ENCODE measurements around the gene UNK. TPM values are rescaled to one million over a fixed set of nuclear protein-coding genes. Genes with fewer than 3 reads are reported as not detected.

Gene UNK
- total and polyA plus RNA-seq, 2 donors (not counting 1 experiment from before 2014, with no cell fraction given) = 35.5 to 70.3 TPM

- H2AFZ ChIP-seq (ENCODE audit: insufficient read depth, low read depth, low read length, poor library complexity, severe bottlenecking) = no peak overlapping the region
- no peaks in the 10 kb centered on the region for H4K20me1 ChIP-seq (ENCODE audit: control insufficient read depth, insufficient read depth, low read length, poor library complexity, severe bottlenecking)
- intact Hi-C loops (cut with micrococcal nuclease) = loop anchor here (5.0 kb wide), 1 partner anchor 32 kb away; the partner anchor contains the start of gene UNC13D
- peaks cover 0 to 7% (median 1%) of the 10 kb centered on the region in 4 experiments for H3K27me3 ChIP-seq (replicated peaks in 1 of 4; ENCODE audit: control extremely low read depth in 1 of 4, control insufficient read depth in 3 of 4, insufficient read depth in 4 of 4, low read length in 3 of 4)
- Mint-ChIP-seq H3K9me3 (ENCODE audit: insufficient read depth) (no peaks in the 10 kb centered on the region), H3K27ac (no peak overlapping the region), H3K27me3 (no peaks in the 10 kb centered on the region), H3K4me1 (peaks cover 31% of the 10 kb centered on the region), H3K4me3 (no peak overlapping the region)
- WGBS (ENCODE audit: insufficient coverage) = 96% methylated on average over 33 of the region's 38 CpGs
- H3K36me3 ChIP-seq (replicated peaks in 1 of 2; ENCODE audit: control extremely low read depth in 1 of 2, control insufficient read depth in 1 of 2, extremely low read depth in 1 of 2, insufficient read depth in 2 of 2, low read length in 1 of 2) = no peaks in the 10 kb centered on the region
- H3K9me3 ChIP-seq (ENCODE audit: control extremely low read depth in 1 of 3, control insufficient read depth in 2 of 3, insufficient read depth in 1 of 3, low read length in 2 of 3) = no peaks in the 10 kb centered on the region
- ChIA-PET CTCF (interaction anchor here (1.6 to 5.6 kb wide), 4 partner anchors 15 to 29 kb away, joined by 10 to 52 read pairs (median 24); partner anchors contain the start of genes TRIM65 and WBP2), POLR2A (interaction anchor here (0.6 to 2.0 kb wide), 5 partner anchors 10 to 96 kb away, joined by 3 to 12 read pairs (median 5); partner anchors contain the start of gene TRIM65)
- no peaks in the 10 kb centered on the region for H3K79me2 ChIP-seq (ENCODE audit: control insufficient read depth, insufficient read depth, low read length)
- TF ChIP-seq CTCF (IDR thresholded peaks at IDR 0.05) = no peak
- no peak for TF ChIP-seq EZH2 (IDR thresholded peaks at IDR 0.05; ENCODE audit: borderline replicate concordance, insufficient read depth, low read depth, low read length, poor library complexity, severe bottlenecking)
- H3K9ac ChIP-seq (ENCODE audit: low read length) = no peak overlapping the region
- H3K4me2 ChIP-seq (replicated peaks; ENCODE audit: low read depth, low read length, poor library complexity, severe bottlenecking) = no peak overlapping the region
- no peak overlapping the region for H3K4me3 ChIP-seq (ENCODE audit: control extremely low read depth in 1 of 5, extremely low read depth in 1 of 5, insufficient read depth in 1 of 5, low read depth in 2 of 5, low read length in 4 of 5)
- ATAC-seq (ENCODE audit: low read depth) (no peak), DNase-seq (no peak)
- H3K4me1 ChIP-seq (ENCODE audit: control insufficient read depth in 2 of 2, insufficient read depth in 2 of 2, low read length in 2 of 2) = peaks cover 30 to 44% of the 10 kb centered on the region in 2 donors
- H3K27ac ChIP-seq (ENCODE audit: low read length in 2 of 2) = no peak overlapping the region
Observed at GRCh38 chr17:75874323-75875181, 89.9 kb downstream of the UNK start.

Other genes starting within 250 kb of the UNK start
- 452 and 460 TPM in 2 replicates for gene MYO15B, start 197.0 kb upstream of the UNK start, total RNA-seq
- gene MYO15B, start 197.0 kb upstream of the UNK start, polyA plus RNA-seq = 619 and 1,019 TPM in 2 replicates
- gene SMIM5, start 151.4 kb upstream of the UNK start, total RNA-seq = 0.61 and 0.62 TPM in 2 replicates
- gene SMIM5, start 151.4 kb upstream of the UNK start, polyA plus RNA-seq = 4.9 and 7.6 TPM in 2 replicates
- 56.6 and 58.5 TPM in 2 replicates for gene RECQL5, start 117.7 kb upstream of the UNK start, total RNA-seq
- gene RECQL5, start 117.7 kb upstream of the UNK start, polyA plus RNA-seq = 40.3 and 70.5 TPM in 2 replicates
- 148 and 174 TPM in 2 replicates for gene SAP30BP, start 117.5 kb upstream of the UNK start, total RNA-seq
- 143 and 189 TPM in 2 replicates for gene SAP30BP, start 117.5 kb upstream of the UNK start, polyA plus RNA-seq
- 0.81 and 1.1 TPM in 2 replicates for gene ITGB4, start 63.3 kb upstream of the UNK start, total RNA-seq
- 0.12 and 0.27 TPM in 2 replicates for gene ITGB4, start 63.3 kb upstream of the UNK start, polyA plus RNA-seq
- gene GALK1, start 19.6 kb upstream of the UNK start, total RNA-seq = 29.8 and 33.9 TPM in 2 replicates
- gene GALK1, start 19.6 kb upstream of the UNK start, polyA plus RNA-seq = 25.7 and 37.4 TPM in 2 replicates
- 107 and 114 TPM in 2 replicates for gene UNC13D, start 59.6 kb downstream of the UNK start, total RNA-seq
- 78.2 and 101 TPM in 2 replicates for gene UNC13D, start 59.6 kb downstream of the UNK start, polyA plus RNA-seq
- 132 and 140 TPM in 2 replicates for gene WBP2, start 70.5 kb downstream of the UNK start, total RNA-seq
- 82.0 and 88.6 TPM in 2 replicates for gene WBP2, start 70.5 kb downstream of the UNK start, polyA plus RNA-seq
- 5.3 and 6.4 TPM in 2 replicates for gene TRIM47, start 93.8 kb downstream of the UNK start, total RNA-seq
- gene TRIM47, start 93.8 kb downstream of the UNK start, polyA plus RNA-seq = 2.3 and 8.3 TPM in 2 replicates
- 39.2 and 40.7 TPM in 2 replicates for gene TRIM65, start 112.1 kb downstream of the UNK start, total RNA-seq
- gene TRIM65, start 112.1 kb downstream of the UNK start, polyA plus RNA-seq = 16.8 and 18.0 TPM in 2 replicates
- gene MRPL38, start 120.1 kb downstream of the UNK start, total RNA-seq = 127 and 139 TPM in 2 replicates
- 100 and 126 TPM in 2 replicates for gene MRPL38, start 120.1 kb downstream of the UNK start, polyA plus RNA-seq
- 27.0 and 31.5 TPM in 2 replicates for gene FBF1, start 156.2 kb downstream of the UNK start, total RNA-seq
- 18.3 and 21.6 TPM in 2 replicates for gene FBF1, start 156.2 kb downstream of the UNK start, polyA plus RNA-seq
- 31.2 and 38.8 TPM in 2 replicates for gene ACOX1, start 194.4 kb downstream of the UNK start, total RNA-seq
- 6.6 and 7.3 TPM in 2 replicates for gene ACOX1, start 194.4 kb downstream of the UNK start, polyA plus RNA-seq
- 19.8 and 25.5 TPM in 2 replicates for gene TEN1, start 194.4 kb downstream of the UNK start, total RNA-seq
- gene TEN1, start 194.4 kb downstream of the UNK start, polyA plus RNA-seq = 25.2 and 34.5 TPM in 2 replicates
- 13.2 and 15.0 TPM in 2 replicates for gene CDK3, start 216.0 kb downstream of the UNK start, total RNA-seq
- 20.5 and 21.4 TPM in 2 replicates for gene CDK3, start 216.0 kb downstream of the UNK start, polyA plus RNA-seq
- not detected in 2 replicates for gene EVPL, start 242.5 kb downstream of the UNK start, total RNA-seq
- not detected in 2 replicates for gene EVPL, start 242.5 kb downstream of the UNK start, polyA plus RNA-seq

All from B cell (primary cell).